HCT116 (cell line): Measurements from ENCODE around the gene SH3TC1. TPM values are rescaled to one million over a fixed set of nuclear protein-coding genes. Genes with fewer than 3 reads are reported as not detected.

ENCODE experiments used
- ATAC-seq: fragments of 200-7000 bp; cut with Tn5 transposase; 2 replicates; pipeline ENCODE4 v1.9.1; 2020; ENCODE audit warnings: mild to moderate bottlenecking, moderate library complexity
- BruUV-seq: library from RNA; stranded (reverse); fragments of 400-500 nt; replicated peaks from 2 replicates; lab custom pipeline; 2021; lab: Mats Ljungman, UMichigan
- CTCF ChIA-PET: fragments of 300-600 bp; sonication (Branson Sonifier 250); formaldehyde crosslinking; loops from one replicate; lab custom pipeline; 2021; ENCODE audit warnings: antibody characterized with exemption; lab: Charles Lee
- POLR2A ChIA-PET: fragments of 300-600, 350-600 bp; sonication (Branson Sonifier 250); formaldehyde crosslinking; loops from one replicate; lab custom pipeline; 2021; ENCODE audit warnings: antibody characterized with exemption; lab: Charles Lee
- RAD21 ChIA-PET, 2 experiments: fragments of 300-600 bp; sonication (Branson Sonifier 250); formaldehyde crosslinking; loops; one replicate each; lab custom pipeline; 2023; ENCODE audit warnings: low total read pairs in 2 of 2; ENCODE audit not compliant: uncharacterized antibody in 2 of 2, unreplicated experiment in 2 of 2, low non-redundant PET in 1 of 2; lab: Charles Lee
- DNase-seq: peaks from one replicate; pipeline ENCODE4 v3.0.0-alpha.2; 2010; ENCODE audit warnings: low read depth, low spot score
- H2AFZ ChIP-seq: fragments of 200-600 bp; shearing (Covaris generic), sonication (generic); 2 replicates; pipeline ENCODE4 v1.6.1; 2017; ENCODE audit warnings: low read depth, mixed run types, mixed read lengths, antibody characterized with exemption, low read length; ENCODE audit not compliant: poor library complexity, severe bottlenecking
- H3K27ac ChIP-seq: 2 replicates; pipeline ENCODE4 v1.5.1; 2012; ENCODE audit warnings: low read depth, low read length
- H3K27me3 ChIP-seq: fragments of 200-600 bp; sonication (generic); 2 replicates; pipeline ENCODE4 v1.6.1; 2016; ENCODE audit warnings: mixed run types, low read length, mixed read lengths; ENCODE audit not compliant: insufficient read depth
- H3K36me3 ChIP-seq, 2 experiments: fragments of 200-500 bp in 1 of 2; fragments of 200-600 bp in 1 of 2; sonication (Bioruptor generic) in 1 of 2; sonication (generic) in 1 of 2; 2 replicates each; pipeline versions ENCODE4 v1.5.1 to v1.6.1; 2014 to 2016; ENCODE audit warnings: low read length in 2 of 2, inconsistent platforms in 1 of 2, mixed read lengths in 1 of 2, mixed run types in 1 of 2; ENCODE audit not compliant: insufficient read depth in 2 of 2, control insufficient read depth in 1 of 2
- H3K4me1 ChIP-seq, 2 experiments: fragments of 200-600 bp in 1 of 2; sonication (generic) in 1 of 2; 2 replicates each; pipeline versions ENCODE4 v1.5.1 to v1.6.1; 2012 to 2017; ENCODE audit warnings: low read length in 2 of 2, inconsistent platforms in 1 of 2, mild to moderate bottlenecking in 1 of 2, mixed read lengths in 1 of 2, mixed run types in 1 of 2, moderate library complexity in 1 of 2; ENCODE audit not compliant: insufficient read depth in 2 of 2, control insufficient read depth in 1 of 2
- H3K4me2 ChIP-seq: fragments of 200-600 bp; sonication (generic); 2 replicates; pipeline ENCODE4 v1.6.1; 2017; ENCODE audit warnings: mixed run types, low read length, mixed read lengths
- H3K4me3 ChIP-seq, 2 experiments: fragments of 200-600 bp in 1 of 2; sonication (generic) in 1 of 2; replicated peaks in 1 of 2; 2 replicates each; pipeline ENCODE4 v1.5.1; 2011 to 2016; ENCODE audit warnings: low read length in 2 of 2, control low read depth in 1 of 2, low read depth in 1 of 2, mild to moderate bottlenecking in 1 of 2, mixed read lengths in 1 of 2, mixed run types in 1 of 2
- H3K79me2 ChIP-seq: fragments of 200-600 bp; sonication (generic); 2 replicates; pipeline ENCODE4 v1.6.1; 2017; ENCODE audit warnings: mild to moderate bottlenecking, mixed run types, low read length, moderate library complexity, mixed read lengths; ENCODE audit not compliant: insufficient read depth
- H3K9ac ChIP-seq: fragments of 200-600 bp; sonication (generic); 2 replicates; pipeline ENCODE4 v1.6.1; 2016; ENCODE audit warnings: low read length, mixed read lengths
- H3K9me2 ChIP-seq: fragments of 200-600 bp; sonication (generic), shearing (Covaris generic); 2 replicates; pipeline ENCODE4 v1.6.1; 2017; ENCODE audit warnings: mixed run types, mild to moderate bottlenecking, moderate library complexity; ENCODE audit not compliant: insufficient read depth
- H3K9me3 ChIP-seq, 2 experiments: fragments of 200-500 bp in 1 of 2; fragments of 200-600 bp in 1 of 2; sonication (Bioruptor generic) in 1 of 2; sonication (generic) in 1 of 2; 2 replicates each; pipeline ENCODE4 v1.6.1; 2014 to 2017; ENCODE audit warnings: low read length in 2 of 2, mixed read lengths in 2 of 2, inconsistent platforms in 1 of 2, low read depth in 1 of 2, mild to moderate bottlenecking in 1 of 2, mixed run types in 1 of 2, moderate library complexity in 1 of 2; ENCODE audit not compliant: control insufficient read depth in 1 of 2, insufficient read depth in 1 of 2
- H4K20me1 ChIP-seq: fragments of 200-600 bp; sonication (generic), shearing (Covaris generic); 2 replicates; pipeline ENCODE4 v1.6.1; 2017; ENCODE audit warnings: mixed run types, mild to moderate bottlenecking, moderate library complexity; ENCODE audit not compliant: insufficient read depth
- ATF3 ChIP-seq: IDR thresholded peaks from 2 replicates; pipeline ENCODE4 v1.6.1; 2012
- CBX3 ChIP-seq: IDR thresholded peaks from 2 replicates; pipeline ENCODE4 v1.6.1; 2012; ENCODE audit warnings: low read depth
- CEBPB ChIP-seq: IDR thresholded peaks from 2 replicates; pipeline ENCODE4 v1.6.1; 2012; ENCODE audit warnings: low read depth
- CTCF ChIP-seq, 3 experiments: fragments of 200-600 bp in 1 of 3; sonication (generic) in 1 of 3; IDR thresholded peaks in 2 of 3; conservative IDR thresholded peaks in 1 of 3; 2 replicates each; pipeline ENCODE4 v1.5.1; 2012 to 2017; ENCODE audit warnings: low read depth in 2 of 3, low read length in 2 of 3, antibody characterized with exemption in 1 of 3, borderline replicate concordance in 1 of 3, control low read depth in 1 of 3, mild to moderate bottlenecking in 1 of 3, mixed read lengths in 1 of 3, mixed run types in 1 of 3, moderate library complexity in 1 of 3; ENCODE audit not compliant: insufficient read depth in 1 of 3
- ELF1 ChIP-seq: IDR thresholded peaks from 2 replicates; pipeline ENCODE4 v1.6.1; 2012; ENCODE audit warnings: low read depth, borderline replicate concordance
- EZH2 ChIP-seq: fragments of 200-600 bp; sonication (generic); IDR thresholded peaks from 2 replicates; pipeline ENCODE4 v1.6.1; 2017; ENCODE audit warnings: antibody characterized with exemption, mixed run types
- EZH2phosphoT487 ChIP-seq: fragments of 200-600 bp; IDR thresholded peaks from 2 replicates; pipeline ENCODE4 v1.6.1; 2018; ENCODE audit warnings: antibody characterized with exemption, borderline replicate concordance
- FOSL1 ChIP-seq: IDR thresholded peaks from 2 replicates; pipeline ENCODE4 v1.6.1; 2012; ENCODE audit warnings: low read depth
- POLR2A ChIP-seq: IDR thresholded peaks from 2 replicates; pipeline ENCODE4 v1.7.0; 2011; ENCODE audit warnings: borderline replicate concordance; ENCODE audit not compliant: insufficient read depth, insufficient read length; ENCODE audit errors: extremely low read depth
- POLR2AphosphoS5 ChIP-seq: IDR thresholded peaks from 2 replicates; pipeline ENCODE4 v1.6.1; 2011; ENCODE audit warnings: mild to moderate bottlenecking, low read depth, low read length, moderate library complexity
- REST ChIP-seq: IDR thresholded peaks from 2 replicates; pipeline ENCODE4 v1.6.1; 2012; ENCODE audit warnings: low read depth
- SIN3A ChIP-seq: IDR thresholded peaks from 2 replicates; pipeline ENCODE4 v1.6.1; 2012; ENCODE audit warnings: low read depth
- SRF ChIP-seq: IDR thresholded peaks from 2 replicates; pipeline ENCODE4 v1.6.1; 2012; ENCODE audit warnings: low read depth
- YY1 ChIP-seq: IDR thresholded peaks from 2 replicates; pipeline ENCODE4 v1.6.1; 2011; ENCODE audit warnings: low read length, low read depth, moderate library complexity, mild to moderate bottlenecking; ENCODE audit not compliant: insufficient replicate concordance; ENCODE audit errors: extremely low read depth
- ZBTB33 ChIP-seq: IDR thresholded peaks from 2 replicates; pipeline ENCODE4 v1.6.1; 2011; ENCODE audit warnings: mild to moderate bottlenecking, low read length, moderate library complexity; ENCODE audit not compliant: insufficient replicate concordance; ENCODE audit errors: extremely low read depth
- ZFX ChIP-seq: fragments of 450-650 bp; IDR thresholded peaks from 2 replicates; pipeline ENCODE4 v1.6.1; 2017
- ZNF274 ChIP-seq: fragments of 200-500 bp; sonication (Bioruptor generic); IDR thresholded peaks from 2 replicates; pipeline ENCODE4 v1.6.1; 2014; ENCODE audit warnings: mild to moderate bottlenecking, low read depth, low read length, inconsistent platforms
- intact Hi-C: fragments of 100-400 bp; cut with micrococcal nuclease; formaldehyde crosslinking; loops from 2 replicates; pipeline ENCODE4 v1.10.0; 2022
- total RNA-seq: library from RNA; stranded (reverse); gene quantifications from one replicate; pipeline ENCODE4 v1.2.1, GENCODE V29; 2021; ENCODE audit not compliant: unreplicated experiment

Gene SH3TC1
- total RNA-seq, 1 experiment from 2014 or later: 12.5 TPM

GRCh38 chr4:8149664-8150063, 49.4 kb upstream of the SH3TC1 start:
- DNase-seq: no peak
- RAD21 ChIA-PET: no interaction called here
- Histone ChIP-seq H3K9me2 (no peaks in the 10 kb centered on the region), H3K27me3 (no peaks in the 10 kb centered on the region), H2AFZ (no peak overlapping the region), H4K20me1 (no peaks in the 10 kb centered on the region), H3K9me3 (no peaks in the 10 kb centered on the region)
- TF ChIP-seq ELF1 (no peak), ZBTB33 (no peak), POLR2AphosphoS5 (no peak), CBX3 (no peak), EZH2phosphoT487 (no peak), ZNF274 (no peak), YY1 (no peak), CEBPB (no peak), SIN3A (no peak), POLR2A (no peak), REST (no peak), SRF (no peak), EZH2 (no peak), ZFX (no peak), CTCF (IDR thresholded peaks at IDR 0.05 in 2 of 3, conservative IDR thresholded peaks at IDR 0.05 in 1 of 3; ENCODE audit: borderline replicate concordance in 1 of 3, insufficient read depth in 1 of 3, low read depth in 2 of 3, low read length in 2 of 3) (no peak), ATF3 (no peak), FOSL1 (no peak)
- TF ChIP-seq, all 23 proteins: peak for 0
- intact Hi-C loops: no loop called here
- Histone ChIP-seq H3K4me2 (no peak overlapping the region), H3K4me1 (peaks cover 9 to 15% of the 10 kb centered on the region in 2 experiments), H3K27ac (no peak overlapping the region), H3K36me3 (no peaks in the 10 kb centered on the region), H3K4me3 (no peak overlapping the region), H3K9ac (no peak overlapping the region), H3K79me2 (no peaks in the 10 kb centered on the region)
- no TSS peak for BruUV-seq
- ChIA-PET POLR2A (no interaction called here), CTCF (interaction anchor here (1.5 kb wide), 1 partner anchor 27 kb away, joined by 3 read pairs; no protein-coding TSS in a partner anchor)
- ATAC-seq: no peak
